EH (cell line): Measurements from ENCODE around the gene HACD1.
"Not testable (repeated sequence)": the region's sequence is repeated elsewhere in the genome, so short reads cannot be mapped to it uniquely, and the experiment has no call there.

Experiments used
- DNase-seq: peaks from one replicate; pipeline ENCODE4 v3.0.0-alpha.2; 2015; ENCODE audit warnings: low read depth

The HACD1 gene

DNA sequence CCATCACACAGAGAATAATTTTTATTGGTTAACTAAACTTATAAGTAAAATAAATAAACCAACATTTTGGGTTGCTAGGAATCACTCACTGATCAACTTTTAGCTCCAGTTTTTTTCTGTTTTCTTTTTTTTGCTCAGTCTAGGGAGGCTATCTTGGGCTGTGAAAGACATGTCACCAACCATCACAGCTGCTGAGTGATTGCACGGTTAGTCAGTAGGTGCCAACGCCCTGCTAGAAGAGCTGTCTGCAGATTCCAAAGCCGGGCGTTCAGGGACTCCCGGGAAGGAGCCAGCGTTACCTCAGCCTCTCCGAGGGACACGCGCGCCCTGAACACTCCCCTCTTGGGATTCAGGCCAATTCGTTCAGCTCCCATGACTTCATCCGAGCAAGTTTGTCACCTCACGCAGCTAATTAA, 26.2 kb upstream of the HACD1 start:
- DNase-seq = peak; percentile 87

DNA sequence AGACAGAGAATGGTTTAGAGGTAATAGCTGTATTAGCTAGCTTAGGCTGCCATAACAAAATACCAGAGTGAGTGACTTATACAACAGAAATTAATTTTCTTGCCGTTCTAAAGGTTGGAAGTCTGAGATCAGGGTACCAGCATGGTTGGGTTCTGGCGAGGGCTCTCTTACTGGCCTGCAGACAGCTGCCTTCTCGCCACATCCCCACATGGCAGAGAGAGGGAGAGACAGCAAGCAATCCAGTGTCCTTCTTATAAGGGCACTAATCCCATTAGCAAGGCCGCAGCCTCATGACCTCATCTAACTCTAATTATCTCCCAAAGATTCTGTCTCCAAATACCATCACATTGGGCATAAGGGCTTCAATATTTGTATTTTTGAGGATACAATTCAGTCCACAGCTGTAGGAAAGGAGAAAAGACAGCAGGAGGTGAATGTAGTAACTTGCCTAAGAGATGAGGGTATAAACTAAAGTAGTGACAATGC, 23.2 kb upstream of the HACD1 start:
- no peak for DNase-seq

GRCh38 chr10:17637869-17638268, 20.7 kb upstream of the HACD1 start:
- DNase-seq = no peak

- DNase-seq = no peak
Observed at GRCh38 chr10:17633353-17633752, 16.2 kb upstream of the HACD1 start.

DNA sequence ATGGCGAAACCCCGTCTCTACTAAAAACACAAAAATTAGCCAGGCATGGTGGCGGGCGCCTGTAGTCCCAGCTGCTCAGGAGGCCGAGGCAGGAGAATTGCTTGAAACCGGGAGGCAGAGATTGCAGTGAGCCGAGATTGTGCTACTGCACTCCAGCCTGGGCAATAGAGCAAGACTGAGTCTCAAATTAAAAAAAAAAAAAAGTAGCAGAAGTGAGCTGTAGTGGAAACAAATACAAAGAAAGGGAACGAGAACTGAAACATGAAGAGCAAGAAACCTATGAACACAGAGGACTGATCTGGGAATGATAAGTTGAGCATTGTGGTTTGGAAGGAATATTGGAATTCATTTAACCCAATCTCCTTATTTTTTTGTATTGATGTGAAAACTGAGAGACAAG, 15.4 kb upstream of the HACD1 start:
- DNase-seq = not testable (repeated sequence)

DNA sequence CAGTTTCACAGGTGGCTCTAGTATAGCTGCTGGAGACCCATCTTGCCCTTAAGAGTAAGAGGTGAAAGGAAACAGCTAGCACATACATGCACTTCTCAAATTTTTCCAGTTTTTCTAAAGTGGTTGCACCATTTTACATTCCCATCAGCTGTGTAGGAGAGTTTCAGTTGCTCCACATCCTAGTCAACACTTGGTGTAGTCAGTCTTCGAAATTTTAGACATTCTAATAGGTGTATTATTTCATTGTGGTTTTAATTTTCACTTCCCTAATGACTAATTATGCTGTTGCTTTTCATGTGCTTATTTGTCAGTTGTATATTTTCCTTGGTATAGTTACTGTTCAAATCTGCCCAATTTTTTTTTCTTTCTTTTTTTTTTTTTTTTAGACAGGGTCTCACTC, 9.5 kb upstream of the HACD1 start:
- DNase-seq = no peak

DNA sequence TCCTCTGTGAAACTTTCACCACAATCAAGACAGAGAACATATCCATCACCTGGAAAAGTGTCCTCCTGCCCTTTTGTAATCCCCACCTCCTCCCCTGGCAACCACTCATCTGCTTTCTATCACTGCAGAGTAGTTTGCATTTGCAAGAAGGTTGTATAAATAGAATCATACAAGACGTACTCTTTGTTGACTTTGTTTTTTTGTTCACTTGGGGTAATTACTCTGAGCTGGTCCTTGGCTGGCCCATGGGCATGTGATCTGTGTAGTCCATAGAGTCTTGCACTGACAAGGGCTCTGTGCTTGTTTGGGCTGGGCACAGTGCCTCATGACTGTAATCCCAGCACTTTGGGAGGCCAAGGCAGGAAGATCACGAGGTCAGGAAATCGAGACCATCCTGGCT, 7.8 kb upstream of the HACD1 start:
- no peak for DNase-seq

- DNase-seq = no peak
Observed at GRCh38 chr10:17622061-17622460, 4.9 kb upstream of the HACD1 start.

DNA sequence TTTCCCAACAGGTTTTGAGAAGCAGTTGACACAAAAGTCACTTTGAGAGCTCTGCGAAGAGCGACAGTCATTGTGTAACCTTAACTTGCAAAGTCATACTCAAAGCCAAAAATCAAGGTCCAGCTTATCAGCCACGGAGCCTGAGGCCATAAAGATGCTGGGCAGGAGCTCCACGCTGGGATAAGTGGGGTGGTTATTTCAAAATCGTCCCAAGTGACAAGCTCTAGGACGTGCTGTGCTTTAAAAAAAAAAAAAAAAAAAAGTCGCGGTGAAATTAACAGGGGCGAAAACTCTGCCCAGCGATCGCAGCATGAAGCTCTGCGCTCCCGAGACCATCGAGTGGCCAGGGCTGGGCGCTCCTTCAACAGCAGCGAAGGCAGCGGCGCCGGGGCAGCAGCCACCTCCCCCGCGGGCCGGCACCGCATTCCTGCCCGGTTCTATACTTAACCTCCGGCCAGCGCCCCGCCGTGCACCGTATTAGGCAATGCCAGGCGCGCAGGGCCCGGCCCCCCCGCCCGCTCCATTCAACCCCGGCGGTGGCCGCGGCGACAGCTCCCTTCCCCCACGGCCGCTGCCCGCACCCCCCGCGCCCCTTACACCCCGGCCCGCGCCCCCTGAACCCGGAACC, 657 bp downstream of the HACD1 start:
- DNase-seq = peak; percentile 83

- DNase-seq = no peak
Observed at GRCh38 chr10:17609523-17610079, 7.6 kb downstream of the HACD1 start.

DNA sequence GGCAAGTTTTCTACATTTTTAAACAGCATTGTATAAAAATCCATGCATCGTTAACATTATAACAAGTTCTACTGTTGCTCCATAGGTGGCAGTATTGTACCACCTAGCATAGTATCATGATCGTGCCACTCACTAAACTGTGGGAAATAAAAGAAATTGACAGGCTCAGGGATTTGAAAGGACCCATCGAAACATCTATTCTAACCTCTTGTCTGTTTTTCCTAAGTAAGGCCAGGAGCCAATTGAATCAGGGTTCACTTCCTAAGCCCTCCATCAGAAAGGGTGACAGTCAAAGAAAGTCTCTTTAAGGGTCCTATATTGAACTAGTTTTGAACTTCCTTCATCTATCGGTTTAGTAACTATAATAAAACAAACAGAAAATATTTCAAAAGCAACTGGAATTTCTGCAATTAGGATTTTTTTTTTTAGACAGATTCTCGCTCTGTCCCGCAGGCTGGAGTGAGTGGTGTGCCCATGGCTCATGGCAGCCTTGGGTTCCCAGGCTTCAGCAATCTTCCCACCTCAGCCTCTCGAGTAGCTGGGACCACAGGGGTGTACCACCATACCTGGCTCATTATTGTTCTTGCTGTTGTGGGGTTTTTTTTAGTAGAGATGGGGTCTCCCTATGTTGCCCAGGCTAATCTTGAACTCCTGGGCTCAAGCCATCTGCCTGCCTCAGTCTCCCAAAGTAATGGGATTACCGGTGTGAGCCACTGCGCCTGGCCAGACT, 9.4 kb downstream of the HACD1 start:
- DNase-seq = peak; percentile 69

- DNase-seq = no peak
Observed at GRCh38 chr10:17607060-17607459, 10.1 kb downstream of the HACD1 start.

GRCh38 chr10:17606547-17607040, 10.6 kb downstream of the HACD1 start:
- DNase-seq = no peak

DNA sequence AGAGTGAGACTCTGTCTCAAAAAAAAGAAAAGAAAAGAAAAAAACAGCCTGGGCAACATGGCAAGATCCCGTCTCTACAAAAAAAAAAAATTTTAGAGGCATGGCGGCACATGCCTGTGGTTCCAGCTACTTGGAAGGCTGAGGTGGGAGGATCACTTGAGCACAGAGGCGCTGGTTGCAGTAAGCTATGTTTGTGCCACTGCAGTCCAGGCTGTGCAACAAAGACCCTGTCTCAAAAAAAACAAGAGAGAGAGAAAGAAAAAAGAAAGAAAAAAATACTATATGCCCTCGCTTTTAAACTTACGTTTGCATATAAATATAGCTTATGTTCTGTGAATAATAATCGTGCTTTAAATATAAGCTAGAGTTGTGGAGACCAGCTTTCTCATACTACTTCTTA, 11.2 kb downstream of the HACD1 start:
- DNase-seq = no peak

DNA sequence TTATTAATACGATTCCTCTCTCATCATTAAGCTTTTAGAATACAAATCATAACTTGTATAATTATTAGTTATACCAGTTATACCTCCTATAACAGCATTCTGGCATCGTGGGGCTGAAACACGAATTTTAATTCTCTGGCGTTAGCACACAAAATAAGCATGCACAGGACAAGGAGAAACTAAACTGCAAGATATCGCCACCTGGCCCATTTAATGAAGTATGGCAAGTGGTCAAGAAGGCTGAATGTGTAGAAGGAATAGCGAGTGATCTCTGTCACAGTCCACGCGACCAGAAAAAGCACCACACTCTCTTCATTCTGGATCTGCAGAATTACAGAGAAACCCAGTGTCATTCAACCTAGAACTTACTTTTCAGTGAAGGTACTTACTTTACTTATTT, 18.1 kb downstream of the HACD1 start:
- DNase-seq = peak; percentile 39

DNA sequence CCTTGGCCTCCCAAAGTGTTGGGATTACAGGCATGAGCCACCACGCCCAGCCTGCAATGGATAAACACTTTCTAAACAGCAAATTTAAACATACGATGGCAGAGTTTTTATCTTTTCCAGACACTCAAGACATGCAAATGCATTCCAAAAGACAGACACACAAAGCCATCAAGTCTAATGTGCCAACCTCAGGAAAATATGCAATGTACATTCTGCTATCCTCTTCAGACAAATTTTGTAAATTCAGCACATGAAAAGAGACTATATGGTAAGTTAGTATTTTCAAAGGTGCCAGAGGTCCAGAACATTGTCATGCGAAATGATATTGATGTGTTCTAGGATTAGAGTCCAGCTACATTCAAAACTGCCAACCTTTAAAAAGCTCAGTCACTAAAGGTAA, 19.8 kb downstream of the HACD1 start:
- DNase-seq = no peak

- DNase-seq = no peak
Observed at GRCh38 chr10:17590969-17591645, 26.1 kb downstream of the HACD1 start.

DNA sequence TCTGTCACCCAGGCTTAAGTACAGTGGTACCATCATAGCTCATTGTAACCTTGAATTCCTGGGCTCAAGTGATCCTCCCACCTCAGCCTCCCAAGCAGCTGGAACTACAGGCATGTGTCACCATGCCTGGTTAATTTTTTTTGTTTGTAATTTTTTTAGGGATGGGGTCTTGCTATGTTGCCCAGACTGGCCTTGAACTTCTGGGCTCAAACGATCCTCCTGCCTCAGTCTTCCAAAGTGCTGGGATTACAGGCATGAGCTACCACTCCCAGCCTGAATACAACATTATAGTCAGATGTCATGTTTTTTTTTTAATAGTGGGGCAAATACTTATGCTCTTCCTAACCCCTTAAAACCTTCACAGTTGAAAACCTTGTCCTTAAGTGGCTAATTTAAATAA, 27.9 kb downstream of the HACD1 start:
- DNase-seq = not testable (repeated sequence)

DNA sequence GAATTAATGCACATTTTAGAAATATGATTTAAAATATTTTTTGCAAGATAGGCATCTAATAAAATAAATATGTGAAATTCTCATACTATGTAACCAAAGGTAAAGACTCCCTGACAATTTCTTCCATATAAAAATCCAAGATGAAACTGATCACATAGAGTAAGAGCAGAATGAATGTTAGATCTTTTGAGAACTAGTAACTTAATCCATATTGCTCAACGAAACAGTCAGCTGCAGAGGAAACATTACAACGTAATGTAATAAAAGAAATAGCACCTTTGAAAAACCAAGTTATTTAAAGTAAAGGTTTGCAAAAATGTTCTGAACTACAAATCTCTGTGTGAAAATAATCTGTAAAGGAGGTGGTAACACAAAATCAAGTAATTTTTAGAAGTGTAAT, 28.8 kb downstream of the HACD1 start:
- no peak for DNase-seq

- not testable (repeated sequence) for DNase-seq
Observed at GRCh38 chr10:17587321-17587720, 29.9 kb downstream of the HACD1 start.

GRCh38 chr10:17586821-17587234, 30.3 kb downstream of the HACD1 start:
- peak; percentile 55 for DNase-seq

GRCh38 chr10:17585016-17585415, 32.2 kb downstream of the HACD1 start:
- DNase-seq = no peak

GRCh38 chr10:17580885-17581284, 36.3 kb downstream of the HACD1 start:
- DNase-seq = no peak
